Peyer's patch (tissue), 4 donors: Measurements from ENCODE around the gene CPA2. TPM values are rescaled to one million over a fixed set of nuclear protein-coding genes. Genes with fewer than 3 reads are reported as not detected.

Source experiments
- DNase-seq, 3 donors: peaks; one replicate each; pipeline ENCODE4 v3.0.0-alpha.2; 2017 to 2019
- H3K27ac ChIP-seq, 4 donors: fragments of 200-600 bp; sonication (generic); one replicate each; pipeline ENCODE4 v1.5.1; 2016 to 2019
- H3K27me3 ChIP-seq, 2 donors: fragments of 200-600 bp; sonication (generic); one replicate each; pipeline ENCODE4 v1.5.1; 2019
- H3K36me3 ChIP-seq, 3 donors: fragments of 200-600 bp; sonication (generic); one replicate each; pipeline ENCODE4 v1.5.1; 2016 to 2019
- H3K4me1 ChIP-seq, 4 donors: fragments of 200-600 bp; sonication (generic); one replicate each; pipeline ENCODE4 v1.5.1; 2016 to 2019
- H3K4me3 ChIP-seq, 4 donors: fragments of 200-600 bp; sonication (generic); 1 replicate in 3 of 4; 2 replicates in 1 of 4; pipeline ENCODE4 v1.5.1; 2016 to 2019; ENCODE audit warnings: mild to moderate bottlenecking in 1 of 4
- H3K9me3 ChIP-seq, 4 donors: fragments of 200-600 bp; sonication (generic); one replicate each; pipeline ENCODE4 v1.5.1; 2016 to 2019; ENCODE audit warnings: mild to moderate bottlenecking in 1 of 4
- POLR2A ChIP-seq, 2 donors: fragments of 450-650 bp; IDR thresholded peaks; one replicate each; pipeline ENCODE4 v1.5.1; 2017; ENCODE audit warnings: antibody characterized with exemption in 2 of 2, mild to moderate bottlenecking in 2 of 2, moderate library complexity in 2 of 2
- total RNA-seq, 4 donors: library from RNA; depleted of rRNA; stranded (reverse); fragments of >200 nt; gene quantifications; one replicate each; pipeline ENCODE4 v1.1.0, GENCODE V29; 2016
- TF ChIP-seq, protein P1 (sequence below), 6 experiments: fragments of 450-650 bp in 4 of 6; fragments of 200-600 bp in 2 of 6; sonication (generic) in 1 of 6; IDR thresholded peaks; one replicate each; pipeline ENCODE4 v1.5.1; 2017 to 2019; ENCODE audit warnings: antibody characterized with exemption in 6 of 6, mild to moderate bottlenecking in 3 of 6, moderate library complexity in 1 of 6

CPA2 gene
- total RNA-seq, 4 donors from 2014 or later: 2.6 to 12.6 (median 2.7) TPM; not detected in 1

DNA sequence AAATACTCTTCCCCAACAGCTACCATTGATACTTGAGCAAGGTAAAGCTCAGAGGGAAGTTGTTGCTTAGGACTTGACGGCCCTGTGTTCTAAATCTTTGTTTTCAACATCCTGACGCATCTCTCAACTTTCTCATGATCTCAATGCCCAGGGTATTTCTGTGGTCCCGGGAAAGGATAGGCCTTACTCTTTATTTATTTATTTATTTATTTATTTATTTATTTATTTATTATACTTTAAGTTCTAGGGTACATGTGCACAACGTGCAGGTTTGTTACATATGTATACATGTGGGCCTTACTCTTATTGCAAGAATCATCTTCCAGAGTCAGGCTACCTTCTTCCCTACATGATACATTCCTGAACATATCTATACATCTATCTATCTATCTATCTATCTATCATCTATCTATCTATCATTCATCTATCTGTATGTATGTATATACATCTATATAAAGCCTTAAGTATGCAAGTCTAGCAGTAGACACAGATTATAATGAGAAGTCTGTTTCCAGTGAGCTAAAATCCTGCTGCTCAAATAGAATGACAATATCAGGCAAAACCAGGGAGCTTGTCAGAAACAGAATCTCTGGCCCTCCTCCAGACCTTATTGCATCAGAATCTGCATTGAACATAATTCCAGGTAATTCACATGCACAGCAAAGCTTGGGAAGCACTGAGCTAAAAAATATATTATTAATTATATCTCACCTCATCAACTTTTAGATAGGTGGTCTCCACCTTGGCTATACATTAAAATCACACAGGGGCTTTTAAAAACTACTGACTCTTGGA is 65.8 kb downstream of the CPA2 start:
- no peak for DNase-seq
- Histone ChIP-seq H3K27me3 (no peaks in the 10 kb centered on the region), H3K4me1 (no peaks in the 10 kb centered on the region), H3K27ac (no peak overlapping the region), H3K4me3 (no peak overlapping the region), H3K36me3 (no peaks in the 10 kb centered on the region), H3K9me3 (no peaks in the 10 kb centered on the region)
- no peak for TF ChIP-seq POLR2A (IDR thresholded peaks at IDR 0.05)
- TF ChIP-seq, protein P1, sequence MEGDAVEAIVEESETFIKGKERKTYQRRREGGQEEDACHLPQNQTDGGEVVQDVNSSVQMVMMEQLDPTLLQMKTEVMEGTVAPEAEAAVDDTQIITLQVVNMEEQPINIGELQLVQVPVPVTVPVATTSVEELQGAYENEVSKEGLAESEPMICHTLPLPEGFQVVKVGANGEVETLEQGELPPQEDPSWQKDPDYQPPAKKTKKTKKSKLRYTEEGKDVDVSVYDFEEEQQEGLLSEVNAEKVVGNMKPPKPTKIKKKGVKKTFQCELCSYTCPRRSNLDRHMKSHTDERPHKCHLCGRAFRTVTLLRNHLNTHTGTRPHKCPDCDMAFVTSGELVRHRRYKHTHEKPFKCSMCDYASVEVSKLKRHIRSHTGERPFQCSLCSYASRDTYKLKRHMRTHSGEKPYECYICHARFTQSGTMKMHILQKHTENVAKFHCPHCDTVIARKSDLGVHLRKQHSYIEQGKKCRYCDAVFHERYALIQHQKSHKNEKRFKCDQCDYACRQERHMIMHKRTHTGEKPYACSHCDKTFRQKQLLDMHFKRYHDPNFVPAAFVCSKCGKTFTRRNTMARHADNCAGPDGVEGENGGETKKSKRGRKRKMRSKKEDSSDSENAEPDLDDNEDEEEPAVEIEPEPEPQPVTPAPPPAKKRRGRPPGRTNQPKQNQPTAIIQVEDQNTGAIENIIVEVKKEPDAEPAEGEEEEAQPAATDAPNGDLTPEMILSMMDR (IDR thresholded peaks at IDR 0.05): no peak

DNA sequence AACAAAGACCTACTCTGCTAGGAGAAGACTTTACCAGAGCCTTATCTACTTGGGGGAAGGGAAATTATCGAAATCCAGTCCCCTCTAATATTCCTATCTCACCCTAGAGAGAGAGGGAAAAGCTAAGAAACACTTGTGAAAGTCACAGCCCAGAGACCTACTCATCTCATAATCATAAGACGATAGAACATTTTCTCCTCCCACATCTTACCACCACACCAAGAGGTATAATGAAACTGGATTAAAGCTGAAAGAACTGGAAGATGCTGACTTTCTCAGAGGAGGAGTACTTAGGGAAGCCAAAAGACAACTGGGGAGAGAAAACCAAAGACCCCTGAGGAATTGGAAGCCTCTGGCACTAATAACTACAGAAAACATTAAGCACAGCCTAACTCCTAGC is 67.2 kb downstream of the CPA2 start:
- no peak for DNase-seq
- no peaks in the 10 kb centered on the region for H3K9me3 ChIP-seq
- no peaks in the 10 kb centered on the region for H3K4me1 ChIP-seq
- no peak overlapping the region for H3K27ac ChIP-seq
- no peaks in the 10 kb centered on the region for H3K27me3 ChIP-seq
- H3K36me3 ChIP-seq: no peaks in the 10 kb centered on the region
- TF ChIP-seq POLR2A (IDR thresholded peaks at IDR 0.05): no peak
- TF ChIP-seq, protein P1 (IDR thresholded peaks at IDR 0.05): no peak
- H3K4me3 ChIP-seq: no peak overlapping the region

DNA sequence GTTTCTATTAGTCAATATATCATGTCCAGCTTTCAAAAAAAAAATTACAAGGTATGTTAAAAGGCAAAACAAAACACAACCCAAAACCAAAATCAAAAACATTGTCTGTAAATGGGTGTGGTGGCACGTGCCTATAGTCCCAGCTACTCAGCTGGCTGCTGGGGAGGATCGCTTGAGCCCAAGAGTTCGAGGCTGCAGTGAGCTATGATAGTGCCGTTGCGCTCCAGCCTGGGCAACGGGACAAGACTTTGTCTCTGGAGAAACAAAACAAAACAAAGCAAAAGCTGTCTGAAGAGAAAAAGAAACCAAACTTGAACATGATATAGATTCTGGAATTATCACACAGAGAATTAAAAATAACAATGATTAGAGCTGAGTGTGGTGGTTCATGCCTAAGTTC is 67.6 kb downstream of the CPA2 start:
- no peaks in the 10 kb centered on the region for H3K27me3 ChIP-seq
- H3K4me1 ChIP-seq: no peaks in the 10 kb centered on the region
- no peak for DNase-seq
- no peak overlapping the region for H3K4me3 ChIP-seq
- TF ChIP-seq, protein P1 (IDR thresholded peaks at IDR 0.05): no peak
- TF ChIP-seq POLR2A (IDR thresholded peaks at IDR 0.05): no peak
- no peaks in the 10 kb centered on the region for H3K9me3 ChIP-seq
- no peaks in the 10 kb centered on the region for H3K36me3 ChIP-seq
- H3K27ac ChIP-seq: no peak overlapping the region

DNA sequence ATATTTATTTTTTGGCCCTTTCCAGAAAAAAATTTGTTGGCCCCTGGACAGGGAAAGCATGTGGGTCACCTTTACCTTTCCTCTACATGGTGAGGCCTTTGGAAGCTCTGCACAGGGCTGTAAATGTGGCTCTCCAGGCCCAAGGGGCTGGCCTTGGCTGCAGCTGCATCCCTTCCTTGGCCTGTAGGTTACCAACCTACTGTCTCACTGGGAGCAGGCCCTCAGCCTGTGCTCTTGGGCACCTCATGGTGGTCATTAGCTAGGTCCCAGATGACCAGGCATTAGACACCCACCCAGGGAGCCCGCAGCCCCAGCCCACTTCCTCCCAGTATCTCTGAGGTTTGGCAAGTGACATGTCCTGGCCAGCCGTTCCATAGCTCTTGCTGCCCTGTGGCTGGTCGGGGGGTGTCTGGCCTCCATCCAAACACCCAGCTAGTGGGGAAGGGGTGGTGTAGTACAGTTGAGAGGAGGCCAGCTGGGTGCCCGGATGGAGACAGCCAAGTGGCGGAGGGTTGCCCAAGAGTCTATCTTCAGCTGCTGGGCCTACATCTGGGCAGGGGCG is 70.8 kb downstream of the CPA2 start:
- H3K36me3 ChIP-seq: no peaks in the 10 kb centered on the region
- H3K4me3 ChIP-seq: no peak overlapping the region
- H3K27ac ChIP-seq: no peak overlapping the region
- no peak for TF ChIP-seq POLR2A (IDR thresholded peaks at IDR 0.05)
- TF ChIP-seq, protein P1 (IDR thresholded peaks at IDR 0.05): no peak
- no peaks in the 10 kb centered on the region for H3K9me3 ChIP-seq
- no peak for DNase-seq
- no peaks in the 10 kb centered on the region for H3K4me1 ChIP-seq
- no peaks in the 10 kb centered on the region for H3K27me3 ChIP-seq

- no peaks in the 10 kb centered on the region for H3K9me3 ChIP-seq
- H3K4me1 ChIP-seq: no peaks in the 10 kb centered on the region
- H3K36me3 ChIP-seq: no peaks in the 10 kb centered on the region
- H3K4me3 ChIP-seq: no peak overlapping the region
- DNase-seq: no peak
- no peak overlapping the region for H3K27ac ChIP-seq
- no peak for TF ChIP-seq POLR2A (IDR thresholded peaks at IDR 0.05)
- TF ChIP-seq, protein P1 (IDR thresholded peaks at IDR 0.05): no peak
- H3K27me3 ChIP-seq: no peaks in the 10 kb centered on the region
Measured at GRCh38 chr7:130338233-130338632, 71.6 kb downstream of the CPA2 start.

Other genes with a start within 250 kb of the CPA2 start
- 10 to 100 TPM in 2 of 4 donors, 1 to 10 TPM in 2; 3.8 to 11.9 (median 8.1) TPM for gene ZC3HC1, start 215.5 kb upstream of the CPA2 start, total RNA-seq
- 10 to 100 TPM; 16.5 to 25.0 (median 20.1) TPM for gene KLHDC10, start 196.3 kb upstream of the CPA2 start, total RNA-seq
- 10 to 100 TPM; 11.6 to 17.2 (median 15.4) TPM for gene TMEM209, start 61.5 kb upstream of the CPA2 start, total RNA-seq
- gene SSMEM1, start 59.0 kb upstream of the CPA2 start, total RNA-seq: not detected
- gene CPA4, start 26.3 kb downstream of the CPA2 start, total RNA-seq: not detected
- gene CPA5, start 78.0 kb downstream of the CPA2 start, total RNA-seq: not detected
- not detected for gene CPA1, start 113.6 kb downstream of the CPA2 start, total RNA-seq
- 10 to 100 TPM in 1 of 4 donors, 1 to 10 TPM in 3; 1.9 to 14.0 (median 5.6) TPM for gene CEP41, start 174.2 kb downstream of the CPA2 start, total RNA-seq
- 10 to 100 TPM; 11.6 to 36.1 (median 27.1) TPM for gene MEST, start 225.2 kb downstream of the CPA2 start, total RNA-seq